NCI-H226 (cell line): Measurements from ENCODE around the gene CEBPA.
"Not testable (repeated sequence)": the region's sequence is repeated elsewhere in the genome, so short reads cannot be mapped to it uniquely, and the experiment has no call there.

Experiments
- DNase-seq: peaks from one replicate; pipeline ENCODE4 v3.0.0-alpha.2; 2015

CEBPA gene

GRCh38 chr19:33323093-33323820 lies 20.9 kb upstream of the CEBPA start:
- DNase-seq: no peak

GRCh38 chr19:33320636-33321035 lies 18.3 kb upstream of the CEBPA start:
- DNase-seq: no peak

GRCh38 chr19:33317991-33318390 lies 15.7 kb upstream of the CEBPA start:
- DNase-seq: not testable (repeated sequence)

GRCh38 chr19:33317517-33317916 lies 15.2 kb upstream of the CEBPA start:
- DNase-seq: no peak

GRCh38 chr19:33316541-33317264 lies 14.4 kb upstream of the CEBPA start:
- no peak for DNase-seq

- DNase-seq: not testable (repeated sequence)
Measured at GRCh38 chr19:33312808-33313207, 10.5 kb upstream of the CEBPA start.

GRCh38 chr19:33312065-33312464 lies 9.7 kb upstream of the CEBPA start:
- no peak for DNase-seq

- no peak for DNase-seq
Measured at GRCh38 chr19:33311326-33311682, 9.0 kb upstream of the CEBPA start.

GRCh38 chr19:33310606-33311325 lies 8.4 kb upstream of the CEBPA start:
- DNase-seq: no peak

GRCh38 chr19:33309826-33310225 lies 7.5 kb upstream of the CEBPA start:
- no peak for DNase-seq

- DNase-seq: no peak
Measured at GRCh38 chr19:33306853-33307792, 4.8 kb upstream of the CEBPA start.

- no peak for DNase-seq
Measured at GRCh38 chr19:33306191-33306590, 3.9 kb upstream of the CEBPA start.

- DNase-seq: no peak
Measured at GRCh38 chr19:33304760-33305647, 2.7 kb upstream of the CEBPA start.

- no peak for DNase-seq
Measured at GRCh38 chr19:33304371-33304759, 2.0 kb upstream of the CEBPA start.

- DNase-seq: no peak
Measured at GRCh38 chr19:33303791-33304345, 1.5 kb upstream of the CEBPA start.

GRCh38 chr19:33302974-33303790 lies 848 bp upstream of the CEBPA start:
- peak; percentile 19 for DNase-seq

GRCh38 chr19:33301900-33302174 lies 497 bp downstream of the CEBPA start:
- no peak for DNase-seq

GRCh38 chr19:33301144-33301899 lies 1.0 kb downstream of the CEBPA start:
- DNase-seq: no peak

GRCh38 chr19:33300894-33301143 lies 1.5 kb downstream of the CEBPA start:
- no peak for DNase-seq
